Hepatocyte (in vitro differentiated cells): Measurements from ENCODE around the gene ARRDC1. TPM values are rescaled to one million over a fixed set of nuclear protein-coding genes. Genes with fewer than 3 reads are reported as not detected.

ENCODE experiments used
- DNase-seq: peaks from one replicate; pipeline ENCODE4 v3.0.0-alpha.2; 2016; ENCODE audit warnings: low spot score
- H2AFZ ChIP-seq: fragments of 200-600 bp; sonication (generic); 2 replicates; pipeline ENCODE4 v1.6.0; 2016; ENCODE audit warnings: antibody characterized with exemption, mild to moderate bottlenecking
- H3K27ac ChIP-seq: fragments of 200-600 bp; sonication (generic); 2 replicates; pipeline ENCODE4 v1.5.1; 2016; ENCODE audit warnings: mild to moderate bottlenecking
- H3K27me3 ChIP-seq: fragments of 200-600 bp; sonication (generic); 2 replicates; pipeline ENCODE4 v1.6.1; 2016
- H3K36me3 ChIP-seq: fragments of 200-600 bp; sonication (generic); replicated peaks from 2 replicates; pipeline ENCODE4 v1.5.1; 2016; ENCODE audit warnings: low read depth; ENCODE audit not compliant: insufficient read depth
- H3K4me1 ChIP-seq: fragments of 200-600 bp; sonication (generic); 2 replicates; pipeline ENCODE4 v1.5.1; 2016; ENCODE audit warnings: mild to moderate bottlenecking, moderate library complexity; ENCODE audit not compliant: insufficient read depth
- H3K4me2 ChIP-seq: fragments of 200-600 bp; sonication (generic); 2 replicates; pipeline ENCODE4 v1.6.0; 2016
- H3K4me3 ChIP-seq: fragments of 200-600 bp; sonication (generic); 2 replicates; pipeline ENCODE4 v1.5.1; 2016; ENCODE audit warnings: mild to moderate bottlenecking
- H3K79me2 ChIP-seq: fragments of 200-600 bp; sonication (generic); 2 replicates; pipeline ENCODE4 v1.6.0; 2017; ENCODE audit warnings: mild to moderate bottlenecking
- H3K9me2 ChIP-seq: fragments of 200-600 bp; sonication (generic); replicated peaks from 2 replicates; pipeline ENCODE4 v1.6.0; 2017; ENCODE audit warnings: mild to moderate bottlenecking; ENCODE audit not compliant: insufficient read depth
- H3K9me3 ChIP-seq: fragments of 200-600 bp; sonication (generic); 2 replicates; pipeline ENCODE4 v1.5.1; 2016; ENCODE audit warnings: low read depth, mild to moderate bottlenecking
- H4K20me1 ChIP-seq: fragments of 200-600 bp; sonication (generic); 2 replicates; pipeline ENCODE4 v1.6.0; 2016; ENCODE audit warnings: mild to moderate bottlenecking; ENCODE audit not compliant: insufficient read depth, poor library complexity, severe bottlenecking
- CTCF ChIP-seq: fragments of 200-600 bp; sonication (generic); IDR thresholded peaks from 2 replicates; pipeline ENCODE4 v1.5.1; 2016; ENCODE audit warnings: antibody characterized with exemption, mild to moderate bottlenecking; ENCODE audit not compliant: poor library complexity
- EZH2 ChIP-seq: fragments of 200-600 bp; sonication (generic); IDR thresholded peaks from 2 replicates; pipeline ENCODE4 v1.6.1; 2016; ENCODE audit warnings: antibody characterized with exemption, mild to moderate bottlenecking, borderline replicate concordance
- EZH2phosphoT487 ChIP-seq: fragments of 200-600 bp; sonication (generic); IDR thresholded peaks from one replicate; pipeline ENCODE4 v1.6.1; 2018; ENCODE audit warnings: antibody characterized with exemption, mild to moderate bottlenecking, low read depth, moderate library complexity; ENCODE audit not compliant: unreplicated experiment, severe bottlenecking
- WGBS: methylation state at CpG from one replicate; pipeline ENCODE4 v1.1.6; 2016; ENCODE audit warnings: low lambda C conversion rate; ENCODE audit errors: missing lambda C conversion rate; 5-methylcytosine and 5-hydroxymethylcytosine counted together
- polyA plus RNA-seq: library from polyadenylated mRNA; unstranded; fragments of >200 nt; fragmentation: Nextera tagmentation; extraction: Ambion mirVana; gene quantifications from 2 replicates; pipeline ENCODE4 v1.2.1, GENCODE V29; 2016
- total RNA-seq: library from RNA; depleted of rRNA; stranded (reverse); fragments of >200 nt; gene quantifications from 2 replicates; pipeline ENCODE4 v1.2.3, GENCODE V29; 2014

Gene ARRDC1
- total and polyA plus RNA-seq, 2 experiments from 2014 or later, result 62.7 to 102 TPM

GRCh38 chr9:137658781-137659180 lies 53.3 kb downstream of the ARRDC1 start:
- H4K20me1 ChIP-seq, result peaks cover 32% of the 10 kb centered on the region
- H3K27me3 ChIP-seq, result no peaks in the 10 kb centered on the region

DNA sequence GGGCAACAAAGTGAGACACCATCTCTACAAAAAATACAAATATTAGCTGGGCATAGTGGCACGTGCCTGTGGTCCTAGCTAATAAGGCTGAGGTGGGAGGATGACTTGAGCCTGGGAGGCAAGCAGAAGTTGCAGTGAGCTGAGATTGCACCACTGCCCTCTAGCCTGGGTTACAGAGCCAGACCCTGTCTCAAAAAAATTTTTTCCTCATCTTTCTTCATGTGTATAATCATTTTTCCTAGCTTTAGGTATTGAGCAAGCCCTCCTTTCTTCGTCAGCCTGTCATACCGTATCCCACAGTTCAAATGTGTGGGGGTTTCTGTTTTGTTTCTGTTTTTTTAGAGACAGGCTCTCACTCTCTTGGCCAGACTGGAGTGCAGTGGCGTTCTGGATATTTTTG lies 54.7 kb downstream of the ARRDC1 start:
- Histone ChIP-seq H3K27me3 (no peaks in the 10 kb centered on the region), H3K4me3 (no peak overlapping the region), H3K9me3 (no peaks in the 10 kb centered on the region), H4K20me1 (peaks cover 35% of the 10 kb centered on the region), H3K79me2 (peaks cover 99% of the 10 kb centered on the region), H3K36me3 (no peaks in the 10 kb centered on the region), H3K4me2 (no peak overlapping the region), H3K4me1 (peaks cover 13% of the 10 kb centered on the region), H3K27ac (no peak overlapping the region), H2AFZ (no peak overlapping the region), H3K9me2 (no peaks in the 10 kb centered on the region)
- WGBS, result 84% methylated on average over 4 of the region's 4 CpGs
- no peak for TF ChIP-seq EZH2phosphoT487
- TF ChIP-seq CTCF, result no peak
- TF ChIP-seq EZH2, result no peak
- DNase-seq, result no peak

More at GRCh38 chr9:137658781-137659180, 53.3 kb downstream of the ARRDC1 start:
- no peak overlapping the region for H3K27ac ChIP-seq
- H3K4me2 ChIP-seq, result no peak overlapping the region
- H3K36me3 ChIP-seq, result no peaks in the 10 kb centered on the region
- no peaks in the 10 kb centered on the region for H3K4me1 ChIP-seq
- TF ChIP-seq CTCF (no peak), EZH2 (no peak), EZH2phosphoT487 (no peak)
- peaks cover 99% of the 10 kb centered on the region for H3K79me2 ChIP-seq
- no peaks in the 10 kb centered on the region for H3K9me2 ChIP-seq
- 98% methylated on average over 2 of the region's 2 CpGs for WGBS
- no peak overlapping the region for H2AFZ ChIP-seq
- H3K9me3 ChIP-seq, result no peaks in the 10 kb centered on the region
- H3K4me3 ChIP-seq, result no peak overlapping the region
- no peak for DNase-seq

GRCh38 chr9:137663584-137663983 lies 58.1 kb downstream of the ARRDC1 start:
- no peak for DNase-seq
- Histone ChIP-seq H3K4me2 (no peak overlapping the region), H3K27ac (peak overlapping the region; percentile 28), H3K79me2 (peaks cover 100% of the 10 kb centered on the region), H3K27me3 (no peaks in the 10 kb centered on the region), H2AFZ (no peak overlapping the region), H3K36me3 (no peaks in the 10 kb centered on the region), H3K9me2 (no peaks in the 10 kb centered on the region), H3K4me1 (peaks cover 37% of the 10 kb centered on the region), H4K20me1 (peaks cover 26% of the 10 kb centered on the region), H3K9me3 (no peaks in the 10 kb centered on the region), H3K4me3 (no peak overlapping the region)
- WGBS, result 97% methylated on average over 4 of the region's 4 CpGs
- TF ChIP-seq EZH2phosphoT487 (no peak), CTCF (no peak), EZH2 (no peak)

GRCh38 chr9:137664676-137665075 lies 59.2 kb downstream of the ARRDC1 start:
- Histone ChIP-seq H2AFZ (no peak overlapping the region), H4K20me1 (peaks cover 19% of the 10 kb centered on the region), H3K79me2 (peaks cover 97% of the 10 kb centered on the region), H3K27ac (peak overlapping the region; percentile 83), H3K4me1 (peaks cover 37% of the 10 kb centered on the region), H3K36me3 (no peaks in the 10 kb centered on the region), H3K4me2 (peak overlapping the region; percentile 68), H3K4me3 (no peak overlapping the region), H3K9me3 (no peaks in the 10 kb centered on the region), H3K9me2 (no peaks in the 10 kb centered on the region), H3K27me3 (no peaks in the 10 kb centered on the region)
- 39% methylated on average over 7 of the region's 7 CpGs for WGBS
- peak; percentile 47 for DNase-seq
- no peak for TF ChIP-seq CTCF
- no peak for TF ChIP-seq EZH2phosphoT487
- TF ChIP-seq EZH2, result no peak
